ENCODE measurements around the gene PLS1.

Gene PLS1

GRCh38 chr3:142656575-142656974 lies 60.4 kb downstream of the PLS1 start:
- Mint-ChIP-seq H3K4me3 (no peak overlapping the region), H3K27ac (no peak overlapping the region), H3K27me3 (no peaks in the 10 kb centered on the region), H3K36me3 (ENCODE audit: insufficient read depth) (no peaks in the 10 kb centered on the region), H3K4me1 (ENCODE audit: low read depth in 2 of 2) (no peaks in the 10 kb centered on the region), H3K9me3 (no peaks in the 10 kb centered on the region)
- no peak for DNase-seq
- ATAC-seq (replicated peaks): no peak

DNA sequence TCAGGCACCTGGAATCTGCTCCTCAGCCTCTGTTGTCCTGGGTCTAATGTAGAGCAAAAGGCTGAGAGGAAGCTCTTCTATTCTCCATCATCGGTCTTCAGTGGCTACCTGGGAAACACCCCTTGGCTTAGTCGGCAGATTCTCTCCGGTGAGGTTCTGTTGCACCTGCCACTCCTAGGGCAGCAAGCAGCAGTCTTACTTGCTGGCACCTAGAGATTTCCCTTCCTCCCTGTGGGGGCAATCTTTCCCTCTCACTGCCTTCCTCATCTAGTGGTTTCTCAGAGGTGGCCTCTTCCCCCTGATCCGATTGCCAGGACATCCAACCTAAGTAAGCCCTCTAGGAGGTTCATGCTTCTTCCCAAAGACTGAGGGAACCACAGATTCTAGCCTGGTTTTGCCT lies 60.8 kb downstream of the PLS1 start:
- Mint-ChIP-seq H3K9me3 (no peaks in the 10 kb centered on the region), H3K4me3 (no peak overlapping the region), H3K27ac (no peak overlapping the region), H3K4me1 (ENCODE audit: low read depth in 2 of 2) (no peaks in the 10 kb centered on the region), H3K36me3 (ENCODE audit: insufficient read depth) (no peaks in the 10 kb centered on the region), H3K27me3 (no peaks in the 10 kb centered on the region)
- ATAC-seq (replicated peaks): no peak
- DNase-seq: no peak

DNA sequence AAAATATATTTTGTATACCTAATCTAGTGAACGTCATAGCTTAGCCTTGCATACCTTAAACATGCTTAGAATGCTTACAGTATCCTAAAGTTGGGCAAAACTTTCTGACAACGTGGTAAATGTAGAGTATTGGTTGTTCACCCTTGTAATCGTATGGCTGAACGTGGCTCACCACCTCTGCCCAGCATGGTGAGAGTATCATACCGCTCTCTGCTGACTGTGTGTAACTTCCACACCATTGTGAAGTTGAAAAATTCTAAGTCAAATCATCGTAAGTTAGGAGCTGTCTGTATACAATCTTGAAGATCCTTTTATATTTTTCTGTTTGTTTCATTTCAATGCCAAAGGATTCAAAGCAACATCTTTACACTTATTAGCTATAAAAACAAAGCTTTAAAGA lies 64.2 kb downstream of the PLS1 start:
- Mint-ChIP-seq H3K27me3 (no peaks in the 10 kb centered on the region), H3K9me3 (no peaks in the 10 kb centered on the region), H3K4me1 (ENCODE audit: low read depth in 2 of 2) (no peaks in the 10 kb centered on the region), H3K36me3 (ENCODE audit: insufficient read depth) (no peaks in the 10 kb centered on the region), H3K27ac (no peak overlapping the region), H3K4me3 (no peak overlapping the region)
- DNase-seq (no peak), ATAC-seq (replicated peaks) (no peak)

DNA sequence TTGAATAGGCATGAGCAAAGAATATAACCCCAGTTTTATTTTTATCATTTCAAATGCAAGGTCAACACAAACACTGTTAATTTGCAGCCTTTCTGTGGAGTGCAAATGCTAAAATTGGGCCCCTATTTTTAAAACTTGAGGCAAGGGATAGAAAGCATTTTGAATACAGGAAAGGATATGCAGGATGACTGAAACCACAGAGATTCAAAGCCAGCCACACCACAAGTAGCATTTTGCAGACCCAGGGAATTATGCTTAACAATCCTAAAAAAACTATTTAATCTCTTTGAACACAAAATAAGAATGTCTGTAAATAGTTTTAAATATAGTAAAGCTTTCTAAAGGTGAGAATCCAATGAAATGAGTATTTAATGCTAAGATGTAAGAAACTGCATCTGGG lies 64.7 kb downstream of the PLS1 start:
- Mint-ChIP-seq H3K36me3 (ENCODE audit: insufficient read depth) (no peaks in the 10 kb centered on the region), H3K4me3 (no peak overlapping the region), H3K9me3 (no peaks in the 10 kb centered on the region), H3K27ac (no peak overlapping the region), H3K4me1 (ENCODE audit: low read depth in 2 of 2) (no peaks in the 10 kb centered on the region), H3K27me3 (no peaks in the 10 kb centered on the region)
- no peak for ATAC-seq (replicated peaks)
- DNase-seq: no peak

GRCh38 chr3:142663865-142664264 lies 67.7 kb downstream of the PLS1 start:
- no peaks in the 10 kb centered on the region for H3K4me1 Mint-ChIP-seq (ENCODE audit: low read depth in 2 of 2)
- ATAC-seq (replicated peaks) (no peak), DNase-seq (no peak)
- no peaks in the 10 kb centered on the region for H3K9me3 Mint-ChIP-seq
- no peak overlapping the region for H3K27ac Mint-ChIP-seq
- H3K27me3 Mint-ChIP-seq: no peaks in the 10 kb centered on the region
- H3K4me3 Mint-ChIP-seq: no peak overlapping the region
- H3K36me3 Mint-ChIP-seq (ENCODE audit: insufficient read depth): no peaks in the 10 kb centered on the region

- no peaks in the 10 kb centered on the region for H3K4me1 Mint-ChIP-seq (ENCODE audit: low read depth in 2 of 2)
- no peaks in the 10 kb centered on the region for H3K9me3 Mint-ChIP-seq
- H3K27ac Mint-ChIP-seq: no peak overlapping the region
- DNase-seq: no peak
- H3K36me3 Mint-ChIP-seq (ENCODE audit: insufficient read depth): no peaks in the 10 kb centered on the region
- no peak for ATAC-seq (replicated peaks)
- no peak overlapping the region for H3K4me3 Mint-ChIP-seq
- H3K27me3 Mint-ChIP-seq: no peaks in the 10 kb centered on the region
These were observed 68.1 kb downstream of the PLS1 start for GRCh38 chr3:142664311-142664710.

GRCh38 chr3:142664819-142665218 lies 68.6 kb downstream of the PLS1 start:
- no peak overlapping the region for H3K27ac Mint-ChIP-seq
- H3K4me3 Mint-ChIP-seq: no peak overlapping the region
- H3K4me1 Mint-ChIP-seq (ENCODE audit: low read depth in 2 of 2): no peaks in the 10 kb centered on the region
- H3K9me3 Mint-ChIP-seq: no peaks in the 10 kb centered on the region
- ATAC-seq (replicated peaks): no peak
- H3K27me3 Mint-ChIP-seq: no peaks in the 10 kb centered on the region
- no peak for DNase-seq
- H3K36me3 Mint-ChIP-seq (ENCODE audit: insufficient read depth): no peaks in the 10 kb centered on the region

DNA sequence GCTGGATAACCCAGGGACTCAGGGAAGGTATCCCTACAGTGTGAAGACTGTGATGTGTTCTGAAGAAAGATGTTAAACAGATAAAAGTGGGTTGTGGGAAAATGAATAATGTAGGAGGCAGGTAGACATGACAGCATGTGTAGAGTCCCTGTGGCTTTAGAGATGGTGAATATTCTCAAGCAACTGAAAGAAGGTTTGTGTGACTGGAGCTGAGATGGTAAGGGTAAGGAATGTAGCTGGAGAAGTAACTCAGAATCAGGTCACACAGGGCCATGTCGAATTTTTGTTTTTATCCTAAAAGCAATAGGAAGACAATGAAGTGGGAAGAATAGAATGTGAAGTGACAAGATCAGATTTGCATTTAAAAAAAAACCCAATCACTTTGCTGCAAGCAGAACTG lies 73.9 kb downstream of the PLS1 start:
- H3K36me3 Mint-ChIP-seq (ENCODE audit: insufficient read depth): peaks cover 3% of the 10 kb centered on the region
- H3K4me3 Mint-ChIP-seq: no peak overlapping the region
- H3K9me3 Mint-ChIP-seq: no peaks in the 10 kb centered on the region
- H3K27me3 Mint-ChIP-seq: no peaks in the 10 kb centered on the region
- ATAC-seq (replicated peaks): no peak
- H3K4me1 Mint-ChIP-seq (ENCODE audit: low read depth in 2 of 2): no peaks in the 10 kb centered on the region
- H3K27ac Mint-ChIP-seq: no peak overlapping the region
- no peak for DNase-seq

DNA sequence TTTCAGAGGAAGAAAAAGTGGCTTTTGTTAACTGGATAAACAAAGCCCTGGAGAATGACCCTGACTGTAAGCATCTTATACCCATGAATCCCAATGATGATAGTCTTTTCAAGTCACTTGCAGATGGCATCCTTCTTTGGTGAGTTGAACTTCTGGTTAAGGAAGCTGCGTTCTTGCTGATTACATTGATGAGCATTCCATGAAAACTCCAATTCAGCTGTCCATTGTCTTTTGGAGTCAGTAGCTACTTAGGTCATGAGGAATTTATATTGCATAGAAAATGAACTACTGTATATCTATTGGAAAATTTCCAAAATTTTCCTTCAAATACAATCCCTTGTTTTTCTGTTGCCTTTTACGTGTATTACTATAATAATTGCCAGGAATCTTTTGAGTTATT lies 80.0 kb downstream of the PLS1 start:
- H3K27ac Mint-ChIP-seq: no peak overlapping the region
- no peak for DNase-seq
- no peaks in the 10 kb centered on the region for H3K27me3 Mint-ChIP-seq
- no peak for ATAC-seq (replicated peaks)
- H3K4me1 Mint-ChIP-seq (ENCODE audit: low read depth in 2 of 2): no peaks in the 10 kb centered on the region
- H3K4me3 Mint-ChIP-seq: no peak overlapping the region
- H3K9me3 Mint-ChIP-seq: no peaks in the 10 kb centered on the region
- peaks cover 3% of the 10 kb centered on the region for H3K36me3 Mint-ChIP-seq (ENCODE audit: insufficient read depth)

- ATAC-seq (replicated peaks) (no peak), DNase-seq (no peak)
- H3K27ac Mint-ChIP-seq: no peak overlapping the region
- no peaks in the 10 kb centered on the region for H3K27me3 Mint-ChIP-seq
- H3K4me1 Mint-ChIP-seq (ENCODE audit: low read depth in 2 of 2): no peaks in the 10 kb centered on the region
- no peaks in the 10 kb centered on the region for H3K36me3 Mint-ChIP-seq (ENCODE audit: insufficient read depth)
- no peaks in the 10 kb centered on the region for H3K9me3 Mint-ChIP-seq
- no peak overlapping the region for H3K4me3 Mint-ChIP-seq
These were observed 84.5 kb downstream of the PLS1 start for GRCh38 chr3:142680710-142681109.

GRCh38 chr3:142690613-142691012 lies 94.4 kb downstream of the PLS1 start:
- peaks cover 3% of the 10 kb centered on the region for H3K36me3 Mint-ChIP-seq (ENCODE audit: insufficient read depth)
- no peaks in the 10 kb centered on the region for H3K27me3 Mint-ChIP-seq
- ATAC-seq (replicated peaks) (no peak), DNase-seq (no peak)
- no peak overlapping the region for H3K27ac Mint-ChIP-seq
- H3K4me1 Mint-ChIP-seq (ENCODE audit: low read depth in 2 of 2): no peaks in the 10 kb centered on the region
- no peaks in the 10 kb centered on the region for H3K9me3 Mint-ChIP-seq
- no peak overlapping the region for H3K4me3 Mint-ChIP-seq

DNA sequence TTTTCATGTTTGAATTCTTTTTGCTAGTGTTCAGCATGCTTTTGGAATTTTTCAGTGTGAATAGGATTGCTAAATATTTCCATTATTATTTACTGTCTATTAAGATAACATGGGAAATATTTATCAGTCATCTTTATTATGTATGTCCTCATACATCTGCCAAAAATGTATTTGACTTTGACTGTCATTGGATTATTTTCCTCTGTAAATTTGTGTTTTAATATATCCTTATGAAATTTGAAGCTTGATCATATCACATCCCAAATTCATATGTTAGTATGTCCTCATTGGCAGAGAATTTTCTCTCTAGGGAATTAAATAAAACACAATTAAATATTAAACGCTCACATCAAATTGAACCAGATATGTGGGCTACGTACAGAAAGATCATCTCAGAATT lies 95.3 kb downstream of the PLS1 start:
- DNase-seq: no peak
- no peak overlapping the region for H3K4me3 Mint-ChIP-seq
- peaks cover 3% of the 10 kb centered on the region for H3K36me3 Mint-ChIP-seq (ENCODE audit: insufficient read depth)
- H3K9me3 Mint-ChIP-seq: no peaks in the 10 kb centered on the region
- no peak for ATAC-seq (replicated peaks)
- H3K27ac Mint-ChIP-seq: no peak overlapping the region
- H3K4me1 Mint-ChIP-seq (ENCODE audit: low read depth in 2 of 2): no peaks in the 10 kb centered on the region
- no peaks in the 10 kb centered on the region for H3K27me3 Mint-ChIP-seq

GRCh38 chr3:142693136-142693853 lies 97.1 kb downstream of the PLS1 start:
- no peaks in the 10 kb centered on the region for H3K36me3 Mint-ChIP-seq (ENCODE audit: insufficient read depth)
- no peaks in the 10 kb centered on the region for H3K4me1 Mint-ChIP-seq (ENCODE audit: low read depth in 2 of 2)
- no peak overlapping the region for H3K4me3 Mint-ChIP-seq
- no peak for DNase-seq
- ATAC-seq (replicated peaks): no peak
- H3K9me3 Mint-ChIP-seq: no peaks in the 10 kb centered on the region
- H3K27ac Mint-ChIP-seq: no peak overlapping the region
- H3K27me3 Mint-ChIP-seq: no peaks in the 10 kb centered on the region

- no peak for DNase-seq
- Mint-ChIP-seq H3K4me3 (no peak overlapping the region), H3K4me1 (ENCODE audit: low read depth in 2 of 2) (no peaks in the 10 kb centered on the region), H3K36me3 (ENCODE audit: insufficient read depth) (no peaks in the 10 kb centered on the region), H3K27ac (no peak overlapping the region), H3K9me3 (no peaks in the 10 kb centered on the region), H3K27me3 (no peaks in the 10 kb centered on the region)
- no peak for ATAC-seq (replicated peaks)
These were observed 98.0 kb downstream of the PLS1 start for GRCh38 chr3:142694225-142694624.

DNA sequence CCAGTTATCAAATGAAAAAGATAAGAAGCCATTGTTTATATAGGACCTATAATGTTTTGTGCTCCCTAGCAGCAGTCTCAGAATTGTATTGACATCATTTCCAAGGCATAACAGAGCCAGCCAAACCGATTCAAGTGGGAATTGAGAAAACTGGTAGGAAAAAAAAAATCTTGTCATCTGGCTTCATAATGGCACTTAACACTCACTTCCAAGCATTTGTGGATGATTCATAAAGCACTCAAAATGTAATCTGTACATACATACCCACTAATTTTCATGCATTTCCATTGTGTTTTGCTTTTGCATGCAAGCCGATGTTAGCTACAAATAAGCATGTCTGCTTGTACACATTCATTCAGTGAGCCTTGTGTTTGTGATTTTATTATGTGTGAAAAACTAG lies 109.0 kb downstream of the PLS1 start:
- peaks cover 0 to 10% of the 10 kb centered on the region in 2 donors for H3K27me3 Mint-ChIP-seq
- DNase-seq (no peak), ATAC-seq (replicated peaks) (no peak)
- no peaks in the 10 kb centered on the region for H3K9me3 Mint-ChIP-seq
- H3K4me1 Mint-ChIP-seq (ENCODE audit: low read depth in 2 of 2): no peaks in the 10 kb centered on the region
- no peak overlapping the region for H3K4me3 Mint-ChIP-seq
- H3K27ac Mint-ChIP-seq: no peak overlapping the region
- no peaks in the 10 kb centered on the region for H3K36me3 Mint-ChIP-seq (ENCODE audit: insufficient read depth)
